ENCODE data around the gene CAMK2D. TPM values are rescaled to one million over a fixed set of nuclear protein-coding genes. Genes with fewer than 3 reads are reported as not detected.

Gene CAMK2D
- total RNA-seq, 2 donors from 2014 or later = 132 to 187 TPM

GRCh38 chr4:113534711-113535110, 226.8 kb downstream of the CAMK2D start:
- Histone ChIP-seq H3K27me3 (no peaks in the 10 kb centered on the region), H3K4me3 (no peak overlapping the region), H3K9me3 (no peaks in the 10 kb centered on the region), H3K36me3 (peaks cover 9% of the 10 kb centered on the region), H3K4me1 (peaks cover 0 to 22% of the 10 kb centered on the region in 2 donors), H3K27ac (no peak overlapping the region)
- DNase-seq (ENCODE audit: low spot score) = no peak
- no peak for TF ChIP-seq CTCF (IDR thresholded peaks at IDR 0.05)

GRCh38 chr4:113531572-113531971, 230.0 kb downstream of the CAMK2D start:
- H3K27ac ChIP-seq = no peak overlapping the region
- H3K9me3 ChIP-seq = no peaks in the 10 kb centered on the region
- peaks cover 0 to 6% of the 10 kb centered on the region in 2 donors for H3K4me1 ChIP-seq
- H3K4me3 ChIP-seq = no peak overlapping the region
- no peaks in the 10 kb centered on the region for H3K27me3 ChIP-seq
- DNase-seq (ENCODE audit: low spot score) = no peak
- TF ChIP-seq CTCF (IDR thresholded peaks at IDR 0.05) = no peak
- H3K36me3 ChIP-seq = peaks cover 20% of the 10 kb centered on the region

GRCh38 chr4:113528395-113528794, 233.1 kb downstream of the CAMK2D start:
- Histone ChIP-seq H3K4me3 (no peak overlapping the region), H3K4me1 (no peaks in the 10 kb centered on the region), H3K9me3 (no peaks in the 10 kb centered on the region), H3K27ac (no peak overlapping the region), H3K27me3 (no peaks in the 10 kb centered on the region), H3K36me3 (peaks cover 22% of the 10 kb centered on the region)
- no peak for TF ChIP-seq CTCF (IDR thresholded peaks at IDR 0.05)
- DNase-seq (ENCODE audit: low spot score) = no peak

GRCh38 chr4:113525521-113525920, 236.0 kb downstream of the CAMK2D start:
- Histone ChIP-seq H3K36me3 (peaks cover 16% of the 10 kb centered on the region), H3K9me3 (no peaks in the 10 kb centered on the region), H3K4me3 (no peak overlapping the region), H3K4me1 (no peaks in the 10 kb centered on the region), H3K27me3 (no peaks in the 10 kb centered on the region), H3K27ac (no peak overlapping the region)
- no peak for DNase-seq (ENCODE audit: low spot score)
- no peak for TF ChIP-seq CTCF (IDR thresholded peaks at IDR 0.05)

GRCh38 chr4:113524505-113525186, 236.9 kb downstream of the CAMK2D start:
- Histone ChIP-seq H3K4me3 (no peak overlapping the region), H3K27me3 (no peaks in the 10 kb centered on the region), H3K27ac (no peak overlapping the region), H3K36me3 (peaks cover 17% of the 10 kb centered on the region), H3K4me1 (no peaks in the 10 kb centered on the region), H3K9me3 (no peaks in the 10 kb centered on the region)
- DNase-seq (ENCODE audit: low spot score) = no peak
- TF ChIP-seq CTCF (IDR thresholded peaks at IDR 0.05) = no peak

GRCh38 chr4:113524096-113524495, 237.4 kb downstream of the CAMK2D start:
- Histone ChIP-seq H3K9me3 (no peaks in the 10 kb centered on the region), H3K27ac (no peak overlapping the region), H3K36me3 (peaks cover 14% of the 10 kb centered on the region)

More at GRCh38 chr4:113524096-113524495, 237.4 kb downstream of the CAMK2D start:
- H3K27me3 ChIP-seq = no peaks in the 10 kb centered on the region
- no peaks in the 10 kb centered on the region for H3K4me1 ChIP-seq
- no peak for DNase-seq (ENCODE audit: low spot score)
- H3K4me3 ChIP-seq = no peak overlapping the region
- TF ChIP-seq CTCF (IDR thresholded peaks at IDR 0.05) = no peak
